Upper lobe of right lung (tissue), 1 donor: ENCODE measurements around the gene U2AF1L4. TPM values are rescaled to one million over a fixed set of nuclear protein-coding genes. Genes with fewer than 3 reads are reported as not detected.

Experiments
- ATAC-seq: fragments of 200-7000 bp; cut with Tn5 transposase; one replicate; pipeline ENCODE4 v1.9.1; 2020; ENCODE audit warnings: mild to moderate bottlenecking, moderate library complexity
- DNase-seq: peaks from one replicate; pipeline ENCODE4 v3.0.0-alpha.2; 2020
- H3K27ac ChIP-seq: fragments of 200-600 bp; one replicate; pipeline ENCODE4 v1.8.0; 2022
- H3K27me3 ChIP-seq: fragments of 200-600 bp; one replicate; pipeline ENCODE4 v1.8.0; 2022; ENCODE audit warnings: mild to moderate bottlenecking
- H3K36me3 ChIP-seq: fragments of 200-600 bp; one replicate; pipeline ENCODE4 v1.8.0; 2022
- H3K4me1 ChIP-seq: fragments of 200-600 bp; one replicate; pipeline ENCODE4 v1.8.0; 2022
- H3K4me3 ChIP-seq: fragments of 200-600 bp; one replicate; pipeline ENCODE4 v1.8.0; 2022; ENCODE audit warnings: mild to moderate bottlenecking
- H3K9me3 ChIP-seq: fragments of 200-600 bp; one replicate; pipeline ENCODE4 v1.8.0; 2022
- CTCF ChIP-seq: fragments of 200-600 bp; IDR thresholded peaks from one replicate; pipeline ENCODE4 v1.8.0; 2022; ENCODE audit warnings: antibody characterized with exemption
- intact Hi-C: fragments of 100-400 bp; cut with DNase I; formaldehyde crosslinking; loops from one replicate; pipeline ENCODE4 v1.11.0; 2022
- long read RNA-seq: library from polyadenylated mRNA; unstranded; transcript quantifications from one replicate; pipeline ENCODE4 v2.0.0, GENCODE V29; 2021
- total RNA-seq: library from RNA; stranded (reverse); fragmentation: NEBNext Ultra II Directional; extraction: Animal tissue kit (Norgen Biotek cat#: 25700); gene quantifications from one replicate; pipeline ENCODE4 v1.2.1, GENCODE V29; 2021
- donor health status: DM: no; HTN: yes; CAD: no; lungs with severe emphysema.

U2AF1L4 gene
- 26.3 TPM for total RNA-seq
- long read RNA-seq, partial matches to known transcripts = 0 of 6 reads
- long read RNA-seq, other reads (novel, unspliced or antisense) = 6 of 6 reads

DNA sequence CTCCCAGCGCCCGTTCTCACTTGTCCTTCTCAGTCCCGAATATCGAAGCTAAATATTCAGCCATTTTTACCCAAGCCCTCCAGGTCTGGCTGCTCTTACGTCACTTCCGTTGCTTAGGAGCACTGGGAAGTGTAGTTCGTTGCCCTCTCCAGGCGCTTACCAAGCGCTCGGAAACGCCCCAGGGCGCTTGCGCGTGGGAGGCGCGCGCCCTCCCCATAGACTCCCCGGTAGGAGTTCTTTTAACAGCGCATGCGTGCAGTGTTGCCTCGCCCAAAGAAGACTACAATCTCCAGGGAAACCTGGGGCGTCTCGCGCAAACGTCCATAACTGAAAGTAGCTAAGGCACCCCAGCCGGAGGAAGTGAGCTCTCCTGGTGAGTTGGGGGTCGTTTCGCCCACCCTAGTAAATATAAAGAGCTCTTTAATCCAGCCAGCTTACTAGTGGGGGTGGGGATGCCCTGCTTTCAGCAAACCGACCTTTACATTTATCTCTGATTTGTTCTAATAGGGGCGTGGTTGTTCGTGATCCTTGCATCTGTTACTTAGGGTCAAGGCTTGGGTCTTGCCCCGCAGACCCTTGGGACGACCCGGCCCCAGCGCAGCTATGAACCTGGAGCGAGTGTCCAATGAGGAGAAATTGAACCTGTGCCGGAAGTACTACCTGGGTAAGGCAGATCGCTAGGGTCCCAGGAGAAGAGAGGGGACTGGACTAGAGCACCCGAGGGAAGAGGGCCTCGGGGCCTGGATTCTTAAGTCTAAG, at the start of gene U2AF1L4, which contains the start of gene PSENEN:
TSS of gene U2AF1L4 (minus strand) at position 91 of the 759 bp plus-strand sequence. CDS start at position 64, 27 bp downstream.
TSS of gene PSENEN (plus strand) at position 324 of the 759 bp plus-strand sequence. CDS start at position 604, 280 bp downstream.
- intact Hi-C loops = no loop called here
- H3K9me3 ChIP-seq = no peaks in the 10 kb centered on the region
- H3K27me3 ChIP-seq = no peaks in the 10 kb centered on the region
- H3K4me3 ChIP-seq = peak within 1 kb of the TSS; percentile 93
- DNase-seq (peak; percentile 98), ATAC-seq (peak; percentile 76)
- H3K27ac ChIP-seq = peak within 1 kb of the TSS; percentile 100
- no peak for TF ChIP-seq CTCF
- peaks cover 38% of the 10 kb centered on the region for H3K4me1 ChIP-seq
- no peaks in the 10 kb centered on the region for H3K36me3 ChIP-seq

GRCh38 chr19:35793381-35794165, 48.4 kb upstream of the U2AF1L4 start:
- ATAC-seq (no peak), DNase-seq (no peak)
- Histone ChIP-seq H3K36me3 (no peaks in the 10 kb centered on the region), H3K27me3 (peaks cover 18% of the 10 kb centered on the region), H3K4me1 (no peaks in the 10 kb centered on the region), H3K9me3 (no peaks in the 10 kb centered on the region), H3K27ac (no peak overlapping the region), H3K4me3 (no peak overlapping the region)
- intact Hi-C loops = no loop called here
- no peak for TF ChIP-seq CTCF

- Histone ChIP-seq H3K27me3 (peaks cover 13% of the 10 kb centered on the region), H3K27ac (no peak overlapping the region), H3K36me3 (no peaks in the 10 kb centered on the region), H3K4me1 (no peaks in the 10 kb centered on the region), H3K9me3 (no peaks in the 10 kb centered on the region), H3K4me3 (no peak overlapping the region)
- no peak for ATAC-seq
- intact Hi-C loops = no loop called here
- no peak for DNase-seq
- TF ChIP-seq CTCF = no peak
These were observed 47.7 kb upstream of the U2AF1L4 start for GRCh38 chr19:35792888-35793287.

DNA sequence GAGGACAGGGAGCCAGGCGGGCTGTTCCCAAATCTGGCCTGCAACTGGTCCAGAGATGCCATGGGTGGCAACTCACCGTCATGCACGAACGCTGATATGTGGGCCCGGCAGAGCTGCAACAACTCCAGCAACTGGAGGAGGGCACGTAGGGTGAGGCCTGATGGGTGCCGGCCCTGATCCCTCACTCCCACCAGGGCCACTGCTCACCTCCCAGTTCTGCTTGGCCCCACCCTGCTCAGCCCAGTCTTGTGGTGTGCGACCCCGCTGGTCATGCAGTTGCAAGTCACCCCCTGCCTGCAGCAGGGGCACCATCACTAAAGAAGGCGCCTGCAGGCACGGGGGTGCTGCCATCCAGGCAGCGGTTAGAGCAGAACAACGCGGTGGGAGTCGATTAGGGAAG, 47.1 kb upstream of the U2AF1L4 start:
- no peak for TF ChIP-seq CTCF
- Histone ChIP-seq H3K9me3 (no peaks in the 10 kb centered on the region), H3K4me3 (no peak overlapping the region), H3K36me3 (no peaks in the 10 kb centered on the region), H3K27ac (no peak overlapping the region), H3K27me3 (peaks cover 9% of the 10 kb centered on the region), H3K4me1 (no peaks in the 10 kb centered on the region)
- intact Hi-C loops = no loop called here
- no peak for ATAC-seq
- DNase-seq = no peak

- no peaks in the 10 kb centered on the region for H3K9me3 ChIP-seq
- no peak for DNase-seq
- H3K27ac ChIP-seq = no peak overlapping the region
- no peak overlapping the region for H3K4me3 ChIP-seq
- no peaks in the 10 kb centered on the region for H3K36me3 ChIP-seq
- no peaks in the 10 kb centered on the region for H3K4me1 ChIP-seq
- intact Hi-C loops = no loop called here
- H3K27me3 ChIP-seq = peaks cover 4% of the 10 kb centered on the region
- ATAC-seq = no peak
- TF ChIP-seq CTCF = no peak
These were observed 46.6 kb upstream of the U2AF1L4 start for GRCh38 chr19:35791814-35792279.
